Measurements from ENCODE around the gene SPTLC2.

Gene SPTLC2

GRCh38 chr14:77485256-77485655, 131.2 kb downstream of the SPTLC2 start:
- TF ChIP-seq CTCF (conservative IDR thresholded peaks at IDR 0.05), result no peak
- H3K27ac ChIP-seq, result no peak overlapping the region

- no peak for TF ChIP-seq CTCF (conservative IDR thresholded peaks at IDR 0.05)
- no peak overlapping the region for H3K27ac ChIP-seq
Measured at GRCh38 chr14:77482422-77482821, 134.0 kb downstream of the SPTLC2 start.

- no peak for TF ChIP-seq CTCF (conservative IDR thresholded peaks at IDR 0.05)
- no peak overlapping the region for H3K27ac ChIP-seq
Measured at GRCh38 chr14:77478796-77479195, 137.6 kb downstream of the SPTLC2 start.

- TF ChIP-seq CTCF (conservative IDR thresholded peaks at IDR 0.05), result no peak
- no peak overlapping the region for H3K27ac ChIP-seq
Measured at GRCh38 chr14:77478029-77478428, 138.4 kb downstream of the SPTLC2 start.

- TF ChIP-seq CTCF (conservative IDR thresholded peaks at IDR 0.05), result no peak
- H3K27ac ChIP-seq, result no peak overlapping the region
Measured at GRCh38 chr14:77475432-77476115, 140.9 kb downstream of the SPTLC2 start.

GRCh38 chr14:77474479-77475177, 141.8 kb downstream of the SPTLC2 start:
- H3K27ac ChIP-seq, result no peak overlapping the region
- no peak for TF ChIP-seq CTCF (conservative IDR thresholded peaks at IDR 0.05)

GRCh38 chr14:77473921-77474320, 142.5 kb downstream of the SPTLC2 start:
- no peak overlapping the region for H3K27ac ChIP-seq
- no peak for TF ChIP-seq CTCF (conservative IDR thresholded peaks at IDR 0.05)

All from VCaP (cell line).